ENCODE results near the gene PKD2. TPM values are rescaled to one million over a fixed set of nuclear protein-coding genes. Genes with fewer than 3 reads are reported as not detected.

The PKD2 gene
- total RNA-seq, 1 experiment from 2014 or later: 38.4 TPM

DNA sequence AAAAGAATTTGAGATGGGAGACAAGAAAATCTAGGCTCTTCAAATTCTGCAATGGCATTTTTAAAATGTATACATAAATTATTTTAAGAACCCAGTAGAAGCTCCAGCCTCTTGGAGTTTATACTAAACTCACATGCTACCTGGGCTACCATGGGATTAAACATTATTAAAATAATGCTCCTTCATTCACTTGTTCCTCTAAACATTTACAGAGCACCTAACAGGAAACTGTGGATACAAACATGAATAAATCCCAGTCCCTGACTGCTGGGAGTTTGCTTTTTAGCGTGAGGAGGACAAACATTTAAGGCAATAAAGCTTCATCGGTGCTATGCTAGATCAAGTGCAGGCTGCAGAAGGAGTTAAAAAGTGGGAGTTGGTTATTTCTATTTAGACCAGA lies 37.3 kb upstream of the PKD2 start:
- H4K20me1 ChIP-seq (ENCODE audit: control insufficient read depth, insufficient read depth, insufficient read length): no peaks in the 10 kb centered on the region
- H3K4me2 ChIP-seq (ENCODE audit: insufficient read depth, insufficient read length, low read length): no peak overlapping the region
- no peak overlapping the region for H3K23ac ChIP-seq (ENCODE audit: insufficient read length, low read depth, low read length)
- H2BK12ac ChIP-seq (ENCODE audit: insufficient read length, low read depth, low read length): no peak overlapping the region
- H3T11ph ChIP-seq (ENCODE audit: low read length): no peak overlapping the region
- H2BK20ac ChIP-seq (ENCODE audit: low read depth, low read length, poor library complexity, severe bottlenecking): no peak overlapping the region
- no peaks in the 10 kb centered on the region for H3K79me2 ChIP-seq (ENCODE audit: insufficient read depth, low read length)
- H2BK5ac ChIP-seq (ENCODE audit: insufficient read length, low read length): no peak overlapping the region
- H2AFZ ChIP-seq (ENCODE audit: low read length): no peak overlapping the region
- H3K27me3 ChIP-seq (ENCODE audit: insufficient read depth, low read length): no peaks in the 10 kb centered on the region
- H4K5ac ChIP-seq (ENCODE audit: insufficient read length, low read depth, low read length): no peak overlapping the region
- H2BK15ac ChIP-seq (ENCODE audit: low read depth, low read length): no peak overlapping the region
- no CpG with 5 or more reads among the region's 2 CpGs for WGBS (ENCODE audit: extremely low coverage, insufficient read length, low lambda C conversion rate)
- TF ChIP-seq, protein P1, sequence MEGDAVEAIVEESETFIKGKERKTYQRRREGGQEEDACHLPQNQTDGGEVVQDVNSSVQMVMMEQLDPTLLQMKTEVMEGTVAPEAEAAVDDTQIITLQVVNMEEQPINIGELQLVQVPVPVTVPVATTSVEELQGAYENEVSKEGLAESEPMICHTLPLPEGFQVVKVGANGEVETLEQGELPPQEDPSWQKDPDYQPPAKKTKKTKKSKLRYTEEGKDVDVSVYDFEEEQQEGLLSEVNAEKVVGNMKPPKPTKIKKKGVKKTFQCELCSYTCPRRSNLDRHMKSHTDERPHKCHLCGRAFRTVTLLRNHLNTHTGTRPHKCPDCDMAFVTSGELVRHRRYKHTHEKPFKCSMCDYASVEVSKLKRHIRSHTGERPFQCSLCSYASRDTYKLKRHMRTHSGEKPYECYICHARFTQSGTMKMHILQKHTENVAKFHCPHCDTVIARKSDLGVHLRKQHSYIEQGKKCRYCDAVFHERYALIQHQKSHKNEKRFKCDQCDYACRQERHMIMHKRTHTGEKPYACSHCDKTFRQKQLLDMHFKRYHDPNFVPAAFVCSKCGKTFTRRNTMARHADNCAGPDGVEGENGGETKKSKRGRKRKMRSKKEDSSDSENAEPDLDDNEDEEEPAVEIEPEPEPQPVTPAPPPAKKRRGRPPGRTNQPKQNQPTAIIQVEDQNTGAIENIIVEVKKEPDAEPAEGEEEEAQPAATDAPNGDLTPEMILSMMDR (conservative IDR thresholded peaks at IDR 0.05): no peak
- no peak overlapping the region for H3K27ac ChIP-seq (ENCODE audit: insufficient read length, low read depth, low read length)
- peaks cover 4% of the 10 kb centered on the region for H3K23me2 ChIP-seq (ENCODE audit: insufficient read length, low read depth, low read length, poor library complexity, severe bottlenecking)
- no peaks in the 10 kb centered on the region for H3K9me3 ChIP-seq (ENCODE audit: control insufficient read depth, low read depth, low read length)
- no peak overlapping the region for H3K9ac ChIP-seq (ENCODE audit: extremely low read depth, insufficient read length, low read length)
- no peak overlapping the region for H2BK120ac ChIP-seq (ENCODE audit: low read depth, low read length, poor library complexity, severe bottlenecking)
- H3K27me3 Mint-ChIP-seq (ENCODE audit: low read depth): peaks cover 2% of the 10 kb centered on the region; the same call in 1 of the 2 replicates
- peaks cover 22 to 25% of the 10 kb centered on the region in 2 experiments for H3K4me1 Mint-ChIP-seq
- H3K4me1 ChIP-seq (ENCODE audit: insufficient read depth, low read length): peaks cover 3% of the 10 kb centered on the region; the same call in 1 of the 2 replicates
- H3K9me3 Mint-ChIP-seq: no peaks in the 10 kb centered on the region
- no peak for DNase-seq
- no peak overlapping the region for H2AK5ac ChIP-seq (ENCODE audit: insufficient read length, low read length)
- H4K8ac ChIP-seq (replicated peaks; ENCODE audit: insufficient read length, low read depth, low read length): no peak overlapping the region
- no peak overlapping the region for H3K4ac ChIP-seq (ENCODE audit: low read depth, low read length)
- no peaks in the 10 kb centered on the region for H3K36me3 Mint-ChIP-seq (ENCODE audit: insufficient read depth in 1 of 3, low read depth in 3 of 3)
- no peak overlapping the region for H3K27ac Mint-ChIP-seq
- H3K18ac ChIP-seq (ENCODE audit: insufficient read length, low read depth, low read length): no peak overlapping the region
- H3K14ac ChIP-seq (ENCODE audit: insufficient read depth, low read length): no peak overlapping the region
- no peak overlapping the region for H4K91ac ChIP-seq (ENCODE audit: insufficient read length, low read depth, low read length)
- no peak overlapping the region for H3K56ac ChIP-seq (ENCODE audit: insufficient read length, low read depth, low read length)
- H3K79me1 ChIP-seq (ENCODE audit: insufficient read depth, low read depth, low read length, poor library complexity, severe bottlenecking): no peaks in the 10 kb centered on the region
- no peak overlapping the region for H3K4me3 Mint-ChIP-seq
